ENCODE results near the gene SPIC.

Gene SPIC

DNA sequence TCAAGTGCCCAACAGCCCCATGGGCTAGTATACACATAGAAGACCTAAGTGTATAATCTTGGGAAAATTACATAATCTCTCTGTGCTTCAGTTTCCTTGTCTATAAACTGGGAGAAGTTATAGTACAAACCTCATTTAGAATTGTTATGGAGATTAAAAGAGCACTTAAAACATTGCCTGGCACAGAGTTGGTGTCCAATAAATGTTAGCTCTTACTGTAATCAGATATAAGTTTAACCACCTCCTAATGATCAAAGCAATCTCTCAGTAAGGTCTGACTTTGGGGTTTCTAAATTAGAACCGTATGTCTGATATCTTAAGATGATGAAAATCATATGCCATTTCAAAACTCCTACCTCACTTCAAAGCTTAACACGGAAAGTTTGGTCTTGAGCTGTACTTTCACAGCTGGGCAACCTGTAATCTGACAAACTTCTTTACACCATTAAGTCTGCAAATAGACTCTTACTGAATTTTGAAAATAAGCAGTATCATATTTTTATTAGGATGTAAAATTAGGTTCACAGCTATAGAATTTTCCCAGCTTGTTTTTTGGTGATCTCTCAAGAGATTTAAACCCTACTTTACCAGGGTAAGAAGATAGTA, 61.0 kb downstream of the SPIC start:
- no peak for DNase-seq
